CD4-positive, alpha-beta T cell treated with Interleukin-15 for 1 hour (primary cell): Measurements from ENCODE around the gene QRSL1.
A peak's percentile ranks its signal among the peaks of the same experiment; 100 is the strongest.
"Not testable (repeated sequence)": the region's sequence is repeated elsewhere in the genome, so short reads cannot be mapped to it uniquely, and the experiment has no call there.

ENCODE experiments used
- DNase-seq: peaks from one replicate; pipeline ENCODE4 v3.0.0-alpha.2; 2020

QRSL1 gene

DNA sequence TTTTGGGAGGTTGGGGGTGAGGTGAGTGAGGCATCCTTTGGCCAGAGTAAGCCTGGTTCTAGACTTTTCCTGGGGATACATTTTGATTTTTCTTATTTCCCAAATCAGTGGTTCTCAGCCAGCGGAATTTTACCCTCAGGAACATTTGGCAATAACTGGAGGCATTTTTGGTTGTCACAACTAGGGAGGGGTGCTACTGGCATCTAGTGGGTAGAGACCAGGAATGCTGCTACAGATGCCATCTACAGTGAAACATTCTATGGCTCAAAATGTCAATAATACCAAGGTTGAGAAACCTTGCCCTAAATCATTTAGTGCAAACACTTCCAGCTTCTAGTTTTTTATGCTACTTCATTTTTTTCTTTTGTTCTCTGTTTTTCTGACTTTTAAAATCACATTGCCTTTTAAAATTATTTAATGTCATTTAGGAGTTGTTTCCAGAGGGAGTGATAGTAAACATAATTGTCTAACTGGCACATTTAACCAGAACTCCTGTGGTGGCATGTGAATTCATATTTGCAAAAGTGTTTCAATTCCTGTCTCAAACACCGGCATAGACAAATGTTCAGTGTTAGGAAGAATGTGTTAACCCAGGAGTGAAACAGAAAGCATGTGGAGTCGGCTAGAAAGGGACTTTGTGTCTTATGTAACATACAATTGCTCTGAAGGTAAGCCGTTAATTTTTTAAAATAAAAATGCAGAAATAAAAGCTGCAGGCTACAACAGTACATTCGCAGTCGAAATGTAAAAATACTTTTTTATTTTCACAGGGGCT, 59.0 kb downstream of the QRSL1 start:
- no peak for DNase-seq

DNA sequence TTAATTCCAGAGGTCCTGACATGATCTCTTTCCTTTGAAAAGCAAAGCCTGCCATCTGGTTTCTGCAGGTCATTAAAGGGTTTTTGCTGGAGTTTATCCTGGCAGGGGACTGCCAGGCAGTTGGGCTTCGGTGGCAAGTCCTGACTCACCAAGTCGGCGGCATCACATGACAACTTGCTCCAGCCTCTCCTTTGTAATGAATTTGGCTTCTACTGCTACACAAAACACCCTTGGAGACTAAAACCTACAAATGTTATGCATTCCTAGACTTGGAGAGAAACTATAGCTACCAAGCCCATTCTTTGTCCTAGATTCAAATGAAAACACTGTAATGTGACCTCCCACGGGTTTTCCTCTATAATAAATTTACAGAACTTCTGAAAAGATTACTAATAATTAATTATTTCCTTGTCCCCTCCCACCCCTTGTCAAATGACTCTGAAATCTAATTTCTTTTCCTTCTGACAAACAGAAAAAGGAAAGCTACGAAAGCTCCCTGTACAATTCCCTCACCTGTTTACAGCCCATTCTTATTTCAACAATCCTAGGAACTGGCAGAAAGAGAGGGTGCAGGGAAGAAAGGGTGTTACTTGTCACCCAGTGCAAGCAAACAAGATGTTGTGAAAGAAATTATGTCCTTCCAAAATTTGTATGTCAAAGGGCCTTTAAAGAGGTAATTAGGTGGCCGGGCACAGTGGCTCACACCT, 62.9 kb downstream of the QRSL1 start:
- DNase-seq = no peak

DNA sequence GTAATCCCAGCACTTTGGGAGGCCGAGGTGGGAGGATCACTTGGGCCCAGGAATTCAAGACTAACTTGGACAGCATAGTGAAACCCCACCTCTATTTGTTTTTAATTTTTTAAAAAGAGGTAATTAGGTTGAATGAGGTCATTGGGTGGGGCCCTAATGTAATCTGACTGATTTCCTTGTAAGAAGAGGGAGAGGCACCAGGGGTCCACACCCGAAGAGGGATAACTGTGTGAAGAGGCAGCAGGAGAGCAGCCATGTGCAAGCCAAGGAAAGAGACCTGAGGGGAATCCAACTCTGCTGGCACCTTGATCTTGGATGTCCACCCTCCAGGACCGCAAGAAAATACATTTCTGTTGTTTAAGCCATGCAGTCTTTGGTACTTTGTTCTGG, 63.4 kb downstream of the QRSL1 start:
- DNase-seq = no peak

DNA sequence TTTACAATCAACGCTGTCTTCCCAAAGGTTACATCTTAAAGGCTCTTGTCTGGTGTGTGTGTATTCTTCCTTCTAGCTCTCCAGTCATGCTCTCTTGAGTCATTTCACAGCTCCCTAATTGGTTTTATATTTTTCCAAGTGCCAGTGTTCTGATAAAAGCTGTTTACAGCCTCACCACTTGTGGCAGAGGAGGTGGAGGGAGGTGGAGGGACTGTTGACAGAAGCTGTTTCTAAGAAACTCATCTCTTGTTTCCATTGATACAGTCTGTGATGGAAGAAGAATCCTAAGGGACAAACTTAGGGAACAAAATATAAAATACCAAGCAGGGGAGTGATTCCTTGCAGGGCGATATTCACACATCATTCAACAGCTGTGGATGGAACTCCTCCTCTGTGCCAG, 64.0 kb downstream of the QRSL1 start:
- no peak for DNase-seq

DNA sequence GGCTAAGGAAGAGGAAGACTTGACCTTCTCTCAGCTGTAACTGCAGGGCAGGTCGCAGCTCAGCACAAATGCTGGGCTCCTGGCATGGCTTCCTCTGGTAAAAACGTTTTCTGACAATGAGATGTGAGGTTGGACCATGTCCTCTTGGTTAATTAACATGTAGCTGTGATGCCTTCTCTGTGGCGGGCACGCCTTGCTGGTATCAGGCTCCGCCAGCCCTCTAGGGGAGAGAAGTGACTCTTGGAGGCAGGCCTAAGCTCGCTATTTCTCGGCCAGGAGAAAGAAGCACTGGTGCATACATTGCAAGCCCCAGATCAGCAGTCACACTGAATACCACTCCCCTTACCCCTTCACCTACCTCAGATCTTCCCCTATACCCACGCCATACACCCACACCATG, 65.0 kb downstream of the QRSL1 start:
- DNase-seq = no peak

DNA sequence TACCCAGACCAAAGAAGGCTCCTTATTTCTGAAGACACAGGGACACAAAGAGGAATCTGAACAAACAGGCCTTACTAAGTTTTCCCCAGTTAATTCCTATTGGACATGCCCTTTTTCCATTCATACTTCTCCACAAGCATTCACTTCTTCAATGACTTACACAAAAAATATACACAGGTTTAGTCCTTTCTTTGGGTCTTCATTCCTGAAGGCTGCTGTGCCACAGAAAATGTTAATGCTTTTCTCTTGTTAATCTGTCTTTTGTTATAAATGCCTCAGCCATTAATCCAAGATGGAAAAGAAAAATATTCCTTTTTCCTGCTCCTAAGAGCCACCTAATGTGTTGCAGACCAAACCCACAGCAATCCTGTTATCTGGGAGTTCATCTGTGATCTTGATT, 71.2 kb downstream of the QRSL1 start:
- no peak for DNase-seq

DNA sequence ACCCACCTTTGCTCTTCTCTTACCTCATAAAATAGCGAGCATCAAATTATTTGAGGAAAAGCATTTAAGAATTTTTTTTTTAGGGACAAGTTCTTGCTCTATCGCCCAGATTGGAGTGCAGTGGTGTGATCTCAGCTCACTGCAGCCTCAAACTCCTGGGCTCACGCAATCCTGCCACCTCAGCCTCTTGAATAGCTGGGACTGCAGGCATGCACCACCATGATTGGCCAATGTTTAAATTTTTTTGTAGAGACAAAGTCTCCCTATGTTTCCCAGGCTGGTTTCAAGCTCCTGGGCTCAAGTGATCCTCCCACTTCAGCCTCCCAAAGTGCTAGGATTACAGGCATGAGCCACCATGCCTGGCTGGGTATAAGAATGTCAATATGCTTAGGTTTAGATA, 71.8 kb downstream of the QRSL1 start:
- not testable (repeated sequence) for DNase-seq

DNA sequence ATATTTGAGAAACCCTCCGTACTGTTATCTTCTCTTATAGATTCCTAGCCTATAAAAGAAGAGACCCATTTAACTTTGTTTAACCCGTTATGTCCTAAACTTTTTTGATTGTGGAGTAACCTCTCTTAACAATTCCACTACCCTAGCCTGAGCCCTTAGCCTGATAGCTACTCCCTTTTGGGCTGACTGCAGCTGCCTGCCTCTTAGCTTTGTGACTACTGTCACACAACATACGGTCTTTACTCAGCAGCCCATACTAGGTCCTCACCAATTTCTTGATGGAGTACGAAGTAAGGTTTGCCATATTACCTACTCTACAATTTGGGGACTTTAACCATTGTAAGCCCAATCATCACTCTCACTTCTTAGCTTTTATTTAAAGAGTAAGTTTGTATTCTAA, 72.7 kb downstream of the QRSL1 start:
- no peak for DNase-seq

DNA sequence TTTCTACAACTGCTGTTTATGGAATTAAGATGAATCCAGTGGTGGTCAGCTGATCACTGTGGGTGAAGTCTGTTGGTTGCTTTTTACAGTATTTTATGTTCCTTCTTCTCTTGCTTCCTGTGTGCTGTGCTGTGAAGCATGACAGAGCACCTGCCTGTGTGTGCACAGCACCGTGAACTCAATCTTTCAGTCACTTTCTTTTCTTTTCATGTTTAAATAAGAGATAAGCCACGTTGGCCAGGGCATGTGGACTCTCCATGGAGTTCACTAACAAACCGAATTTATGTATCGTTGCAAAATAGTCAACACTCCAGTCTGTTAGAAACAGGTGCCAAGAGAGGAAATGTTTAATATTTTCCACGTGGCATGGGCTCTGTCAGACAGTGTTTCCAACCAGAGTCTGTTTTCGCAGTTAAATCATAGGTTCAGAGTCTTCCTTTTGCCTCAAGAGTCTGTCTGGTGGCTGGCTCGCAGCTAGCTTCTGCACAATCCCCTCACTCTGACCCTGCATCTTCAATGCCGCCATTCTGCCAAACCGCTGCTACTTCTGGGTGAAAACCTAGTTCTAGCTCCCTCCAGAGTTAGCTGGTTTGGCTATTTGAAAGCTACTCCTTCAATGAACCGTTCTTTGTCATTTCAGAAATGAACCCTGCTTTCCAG, 73.2 kb downstream of the QRSL1 start:
- DNase-seq = peak; percentile 44

DNA sequence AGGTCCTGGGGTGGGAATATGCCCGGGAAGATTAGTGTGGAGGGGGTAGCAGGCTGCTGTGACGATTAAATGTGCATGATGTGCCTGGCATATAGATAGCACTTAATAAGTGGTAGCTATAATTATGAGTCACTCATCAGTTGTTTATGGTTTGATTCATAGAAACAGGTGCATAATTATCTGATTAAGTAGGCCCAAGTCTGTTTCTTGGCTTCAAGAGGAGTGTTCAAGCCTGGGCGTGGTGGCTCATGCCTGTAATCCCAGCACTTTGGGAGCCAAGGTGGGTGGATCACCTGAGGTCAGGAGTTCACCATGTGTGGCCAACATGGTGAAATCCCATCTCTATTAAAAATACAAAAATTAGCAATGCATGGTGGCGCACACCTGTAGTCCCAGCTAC, 74.9 kb downstream of the QRSL1 start:
- no peak for DNase-seq

DNA sequence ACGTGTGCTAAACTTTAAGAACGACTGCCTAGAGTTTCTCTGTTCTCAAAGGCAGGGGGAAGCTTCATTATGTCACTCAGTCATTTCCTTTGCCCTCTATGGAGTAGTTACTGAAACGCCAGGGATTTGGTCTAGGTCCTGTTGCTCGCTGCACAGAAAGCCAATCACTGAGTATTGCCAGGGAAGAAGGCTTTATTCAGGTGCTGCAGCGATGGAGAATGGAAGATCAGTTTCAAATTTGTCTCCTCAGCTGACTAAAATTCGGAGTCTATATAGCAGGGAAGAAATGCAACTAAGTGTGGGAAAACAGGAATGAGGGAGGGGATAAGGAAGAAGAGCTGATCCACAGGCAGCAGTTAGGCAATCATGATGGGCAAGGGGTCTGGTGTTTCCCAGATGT, 75.8 kb downstream of the QRSL1 start:
- no peak for DNase-seq

DNA sequence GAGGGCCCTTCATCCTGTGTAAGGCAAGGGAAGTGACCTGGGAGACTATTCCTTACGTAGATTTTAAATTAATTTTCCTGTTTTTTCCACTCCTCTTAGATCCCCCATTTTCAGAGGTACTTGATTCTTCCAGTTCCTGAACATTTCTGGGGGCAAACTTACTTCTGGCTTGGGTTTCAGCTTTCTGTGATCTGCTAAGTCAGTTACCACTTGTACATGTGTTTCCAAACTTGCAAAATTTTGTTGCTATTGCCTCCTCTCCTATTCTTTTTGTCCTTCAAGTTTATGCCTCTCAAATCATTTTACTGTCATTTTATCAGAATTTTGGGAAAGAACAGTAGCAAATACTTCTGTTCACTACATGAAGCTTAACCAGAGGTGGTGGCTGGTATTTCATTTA, 81.2 kb downstream of the QRSL1 start:
- DNase-seq = no peak

DNA sequence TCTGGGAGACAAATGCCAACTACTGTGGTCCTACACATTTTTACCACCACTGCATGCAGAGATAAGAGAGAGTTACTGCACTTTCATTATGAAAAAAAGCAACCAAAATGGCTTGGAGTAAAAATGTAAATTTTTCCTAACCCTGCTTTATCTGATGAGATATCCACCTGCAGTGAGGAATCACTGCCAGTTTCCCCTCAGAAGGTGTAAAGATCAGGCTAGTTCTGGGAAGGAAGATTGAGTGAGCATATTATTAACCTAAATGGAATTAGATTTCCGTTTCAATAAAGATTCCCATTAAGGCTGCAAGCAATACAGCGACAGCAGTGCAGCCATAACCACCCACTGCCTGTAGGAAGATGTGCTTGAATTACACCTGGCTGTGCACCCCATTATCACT, 84.9 kb downstream of the QRSL1 start:
- no peak for DNase-seq

DNA sequence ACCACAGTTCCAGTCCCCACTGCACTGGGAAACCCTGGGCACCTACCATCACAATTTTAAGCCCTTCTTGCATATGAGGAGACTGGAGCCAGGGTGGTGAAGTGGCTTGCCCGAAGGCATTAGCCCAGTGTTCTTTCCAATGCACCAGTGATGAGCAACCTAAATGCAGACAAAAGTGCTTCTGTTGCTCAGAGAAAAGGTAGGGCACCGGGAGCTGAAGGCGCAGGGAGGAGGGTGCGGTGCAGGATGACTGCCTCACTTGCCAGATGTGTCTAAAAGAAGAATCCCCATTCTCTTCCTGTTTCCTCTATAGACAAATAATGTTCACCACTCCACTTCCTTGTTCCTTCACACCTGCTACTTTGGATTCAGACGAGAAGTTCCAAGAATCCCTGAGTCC, 86.5 kb downstream of the QRSL1 start:
- DNase-seq = no peak

DNA sequence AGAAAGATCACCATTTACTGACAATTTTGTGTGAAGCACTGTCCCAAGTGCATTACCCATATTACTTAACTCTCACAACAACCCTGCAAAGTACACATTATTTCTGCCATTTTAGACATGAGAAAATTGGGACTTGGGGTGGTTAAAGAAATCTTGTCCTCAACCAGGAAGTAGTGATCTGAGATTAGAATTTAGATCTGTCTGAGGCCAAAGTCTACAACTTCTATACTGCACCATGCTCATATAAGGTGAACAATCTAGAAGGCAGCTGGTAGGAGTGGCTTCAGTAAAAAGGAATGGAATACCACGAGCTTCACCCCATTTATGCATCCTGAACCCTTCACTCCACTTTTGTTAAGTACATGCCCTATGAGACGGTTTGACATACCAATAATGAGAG, 87.6 kb downstream of the QRSL1 start:
- DNase-seq = no peak
